ENCODE measurements around the gene ELOVL1.

ELOVL1 gene

DNA sequence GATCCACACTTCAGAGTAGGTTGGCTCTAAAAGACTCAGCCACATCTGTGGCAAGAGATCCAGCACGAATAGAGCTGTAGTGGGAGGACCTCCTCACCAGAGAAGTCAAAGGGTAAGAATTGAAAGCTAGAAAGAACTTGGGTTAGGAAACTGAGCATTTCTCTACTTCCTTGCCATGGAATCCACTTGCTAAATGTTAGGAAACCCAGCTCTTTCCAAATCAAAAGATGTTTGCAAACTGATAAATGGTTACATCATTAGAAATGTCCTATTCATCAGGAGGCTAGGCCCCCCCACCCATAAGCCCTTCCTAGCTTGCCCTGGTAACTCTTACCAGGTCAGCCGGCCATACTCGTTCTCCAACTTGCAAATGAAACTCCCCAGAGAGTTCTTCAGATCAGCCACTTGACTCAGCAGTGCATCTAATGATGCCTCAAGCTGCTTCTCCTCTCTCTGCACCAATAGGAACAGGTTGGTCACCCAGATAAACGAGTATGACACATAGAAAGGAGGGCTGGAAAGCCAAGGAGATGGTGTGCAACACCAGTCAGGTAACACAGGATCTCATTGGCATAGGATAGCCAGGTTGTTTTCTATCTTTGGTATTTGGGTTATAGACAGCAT is 20.3 kb upstream of the ELOVL1 start:
- H3K9me3 ChIP-seq (ENCODE audit: control insufficient read depth, low read length): no peaks in the 10 kb centered on the region
- H2AK5ac ChIP-seq (ENCODE audit: low read length, severe bottlenecking): no peak overlapping the region
- 77% methylated on average over 3 of the region's 4 CpGs for WGBS
- peak overlapping the region in 1 of 2 experiments; percentile 89 for H3K4me3 ChIP-seq (ENCODE audit: insufficient read depth in 1 of 2, low read depth in 1 of 2, low read length in 2 of 2)
- peaks cover 27 to 49% of the 10 kb centered on the region in 2 experiments for H3K36me3 ChIP-seq (ENCODE audit: control insufficient read depth in 1 of 2, insufficient read depth in 2 of 2, low read depth in 1 of 2, low read length in 2 of 2)
- no peak overlapping the region for H2AFZ ChIP-seq (ENCODE audit: low read depth, low read length)
- no peak overlapping the region for H3K14ac ChIP-seq (ENCODE audit: low read length in 2 of 2)
- peaks cover 24% of the 10 kb centered on the region for H3K79me1 ChIP-seq (replicated peaks; ENCODE audit: low read length, poor library complexity, severe bottlenecking)
- no peak overlapping the region for H3K27ac ChIP-seq (ENCODE audit: low read length, poor library complexity, severe bottlenecking)
- H3K27me3 ChIP-seq (ENCODE audit: control insufficient read depth in 1 of 2, insufficient read depth in 1 of 2, low read length in 2 of 2): no peaks in the 10 kb centered on the region
- H3K4ac ChIP-seq (ENCODE audit: low read depth in 1 of 2, low read length in 2 of 2): no peak overlapping the region
- no peak overlapping the region for H2BK120ac ChIP-seq (ENCODE audit: low read depth, low read length)
- peak overlapping the region; percentile 97 for H3K9ac ChIP-seq (ENCODE audit: low read length)
- H3K4me2 ChIP-seq (ENCODE audit: low read length, poor library complexity, severe bottlenecking): peak overlapping the region; percentile 67
- H2BK5ac ChIP-seq (ENCODE audit: low read depth, low read length, poor library complexity, severe bottlenecking): no peak overlapping the region
- no peak overlapping the region for H2BK15ac ChIP-seq (ENCODE audit: low read depth, poor library complexity, severe bottlenecking)
- no peak overlapping the region for H4K8ac ChIP-seq (ENCODE audit: low read length)
- H2BK12ac ChIP-seq (ENCODE audit: low read length in 2 of 2): no peak overlapping the region
- H3K4me1 ChIP-seq (ENCODE audit: control insufficient read depth, insufficient read depth, low read depth, low read length): peaks cover 9% of the 10 kb centered on the region
- peak; percentile 35 for DNase-seq
- no peak overlapping the region for H4K91ac ChIP-seq (ENCODE audit: low read length)
- no peak overlapping the region for H3K23ac ChIP-seq (ENCODE audit: low read length in 2 of 2)
- H3K18ac ChIP-seq (ENCODE audit: low read depth in 1 of 2, low read length in 2 of 2): no peak overlapping the region

DNA sequence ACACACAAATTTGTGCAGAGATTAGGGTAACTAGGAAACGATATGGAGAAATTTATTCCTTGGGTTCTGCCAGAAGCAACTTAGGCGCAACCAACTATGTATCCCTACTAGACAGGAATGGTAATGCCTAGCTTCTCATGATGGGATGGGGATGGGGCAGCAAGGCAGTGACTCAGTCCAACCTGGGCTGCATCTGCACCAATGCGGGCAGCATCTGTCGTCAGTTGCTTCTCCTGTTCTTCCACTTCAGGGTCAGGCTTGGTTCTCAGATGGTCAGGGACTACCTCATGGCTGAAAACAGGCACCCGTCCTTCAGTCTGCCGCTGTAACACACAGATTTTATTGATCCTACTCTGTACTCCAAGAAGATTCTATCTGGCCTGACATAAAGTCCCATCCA is 18.9 kb upstream of the ELOVL1 start:
- no peak overlapping the region for H2BK5ac ChIP-seq (ENCODE audit: low read depth, low read length, poor library complexity, severe bottlenecking)
- no peak overlapping the region for H2AK5ac ChIP-seq (ENCODE audit: low read length, severe bottlenecking)
- no peak overlapping the region for H3K4me3 ChIP-seq (ENCODE audit: insufficient read depth in 1 of 2, low read depth in 1 of 2, low read length in 2 of 2)
- H3K27ac ChIP-seq (ENCODE audit: low read length, poor library complexity, severe bottlenecking): no peak overlapping the region
- H3K4me1 ChIP-seq (ENCODE audit: control insufficient read depth, insufficient read depth, low read depth, low read length): peaks cover 9% of the 10 kb centered on the region
- peaks cover 37 to 63% of the 10 kb centered on the region in 2 experiments for H3K36me3 ChIP-seq (ENCODE audit: control insufficient read depth in 1 of 2, insufficient read depth in 2 of 2, low read depth in 1 of 2, low read length in 2 of 2)
- H3K27me3 ChIP-seq (ENCODE audit: control insufficient read depth in 1 of 2, insufficient read depth in 1 of 2, low read length in 2 of 2): no peaks in the 10 kb centered on the region
- no peaks in the 10 kb centered on the region for H3K9me3 ChIP-seq (ENCODE audit: control insufficient read depth, low read length)
- no peak overlapping the region for H2BK15ac ChIP-seq (ENCODE audit: low read depth, poor library complexity, severe bottlenecking)
- no peak overlapping the region for H3K23ac ChIP-seq (ENCODE audit: low read length in 2 of 2)
- H2AFZ ChIP-seq (ENCODE audit: low read depth, low read length): no peak overlapping the region
- H3K9ac ChIP-seq (ENCODE audit: low read length): peak overlapping the region; percentile 97
- H4K91ac ChIP-seq (ENCODE audit: low read length): no peak overlapping the region
- WGBS: over 99% methylated on average over 6 of the region's 6 CpGs
- H3K18ac ChIP-seq (ENCODE audit: low read depth in 1 of 2, low read length in 2 of 2): no peak overlapping the region
- no peak overlapping the region for H3K4me2 ChIP-seq (ENCODE audit: low read length, poor library complexity, severe bottlenecking)
- H3K14ac ChIP-seq (ENCODE audit: low read length in 2 of 2): no peak overlapping the region
- DNase-seq: no peak
- no peak overlapping the region for H2BK120ac ChIP-seq (ENCODE audit: low read depth, low read length)
- no peak overlapping the region for H2BK12ac ChIP-seq (ENCODE audit: low read length in 2 of 2)
- peak overlapping the region; percentile 45 for H4K8ac ChIP-seq (ENCODE audit: low read length)
- no peak overlapping the region for H3K4ac ChIP-seq (ENCODE audit: low read depth in 1 of 2, low read length in 2 of 2)
- peaks cover 24% of the 10 kb centered on the region for H3K79me1 ChIP-seq (replicated peaks; ENCODE audit: low read length, poor library complexity, severe bottlenecking)

DNA sequence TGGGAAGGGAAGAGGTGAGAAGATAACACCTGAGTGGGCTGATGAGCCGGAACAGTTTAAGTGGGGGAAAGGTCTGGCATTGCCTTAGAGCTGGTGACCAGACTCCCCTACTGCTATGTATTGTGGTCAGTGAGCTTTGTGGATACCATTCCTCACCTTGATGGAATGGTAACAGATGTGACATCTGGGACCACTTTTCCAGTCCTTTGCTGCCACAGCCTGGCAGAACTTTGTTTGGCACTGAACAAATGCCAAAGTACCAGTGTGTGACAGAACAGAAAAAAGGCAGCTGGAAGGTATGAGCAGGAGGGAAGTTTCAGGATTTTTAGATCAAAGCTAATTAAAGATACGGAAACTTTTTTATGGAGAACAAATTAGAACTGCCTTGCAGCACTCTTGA is 15.6 kb upstream of the ELOVL1 start:
- no peak for DNase-seq
- no peak overlapping the region for H3K14ac ChIP-seq (ENCODE audit: low read length in 2 of 2)
- H2BK120ac ChIP-seq (ENCODE audit: low read depth, low read length): no peak overlapping the region
- H2AK5ac ChIP-seq (ENCODE audit: low read length, severe bottlenecking): no peak overlapping the region
- H4K91ac ChIP-seq (ENCODE audit: low read length): no peak overlapping the region
- no peak overlapping the region for H3K4me2 ChIP-seq (ENCODE audit: low read length, poor library complexity, severe bottlenecking)
- H3K27ac ChIP-seq (ENCODE audit: low read length, poor library complexity, severe bottlenecking): no peak overlapping the region
- H3K23ac ChIP-seq (ENCODE audit: low read length in 2 of 2): no peak overlapping the region
- H2BK5ac ChIP-seq (ENCODE audit: low read depth, low read length, poor library complexity, severe bottlenecking): no peak overlapping the region
- H2AFZ ChIP-seq (ENCODE audit: low read depth, low read length): no peak overlapping the region
- peaks cover 38 to 72% of the 10 kb centered on the region in 2 experiments for H3K36me3 ChIP-seq (ENCODE audit: control insufficient read depth in 1 of 2, insufficient read depth in 2 of 2, low read depth in 1 of 2, low read length in 2 of 2)
- H3K4me3 ChIP-seq (ENCODE audit: insufficient read depth in 1 of 2, low read depth in 1 of 2, low read length in 2 of 2): no peak overlapping the region
- no peak overlapping the region for H3K9ac ChIP-seq (ENCODE audit: low read length)
- H3K79me1 ChIP-seq (replicated peaks; ENCODE audit: low read length, poor library complexity, severe bottlenecking): peaks cover 24% of the 10 kb centered on the region
- no peak overlapping the region for H4K8ac ChIP-seq (ENCODE audit: low read length)
- no peaks in the 10 kb centered on the region for H3K27me3 ChIP-seq (ENCODE audit: control insufficient read depth in 1 of 2, insufficient read depth in 1 of 2, low read length in 2 of 2)
- no peak overlapping the region for H3K4ac ChIP-seq (ENCODE audit: low read depth in 1 of 2, low read length in 2 of 2)
- 96% methylated on average over 2 of the region's 2 CpGs for WGBS
- H2BK15ac ChIP-seq (ENCODE audit: low read depth, poor library complexity, severe bottlenecking): no peak overlapping the region
- no peaks in the 10 kb centered on the region for H3K9me3 ChIP-seq (ENCODE audit: control insufficient read depth, low read length)
- no peak overlapping the region for H3K18ac ChIP-seq (ENCODE audit: low read depth in 1 of 2, low read length in 2 of 2)
- peaks cover 4% of the 10 kb centered on the region for H3K4me1 ChIP-seq (ENCODE audit: control insufficient read depth, insufficient read depth, low read depth, low read length)
- H2BK12ac ChIP-seq (ENCODE audit: low read length in 2 of 2): no peak overlapping the region

DNA sequence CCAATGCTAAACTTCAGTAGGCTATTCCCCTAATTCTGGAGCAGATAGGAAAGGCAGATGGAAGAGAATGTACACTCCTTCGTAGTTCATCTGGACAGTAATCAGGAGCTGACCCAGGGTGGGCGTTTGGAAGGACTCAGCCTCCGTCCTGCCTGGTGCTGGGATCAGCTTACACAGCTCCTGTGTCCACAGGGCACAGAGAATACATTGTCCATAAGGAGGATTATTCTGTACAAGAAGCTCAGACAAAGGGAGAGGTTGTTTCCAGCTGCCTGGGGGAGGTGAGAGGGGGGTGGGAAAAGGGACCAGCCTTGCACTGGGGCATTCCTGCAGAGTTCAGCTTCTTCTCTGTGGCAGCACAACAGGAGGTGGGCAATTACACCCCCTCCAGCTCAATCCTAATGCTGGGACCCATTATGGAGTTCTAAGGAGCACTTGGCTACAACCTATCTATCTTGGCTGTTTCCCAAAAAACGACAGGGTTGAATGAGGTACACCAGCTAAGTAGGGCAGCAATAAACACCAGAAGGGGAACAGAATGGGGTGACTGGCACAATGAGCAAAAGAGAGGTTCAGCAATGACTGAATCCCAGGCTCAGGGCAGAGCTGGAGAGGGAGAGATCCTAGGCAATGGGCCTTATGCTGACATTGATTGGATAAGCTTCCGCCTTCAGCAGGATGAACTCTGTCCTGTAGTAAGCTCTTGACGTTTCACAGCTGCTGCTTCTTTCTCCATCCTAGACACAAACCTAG is 14.4 kb upstream of the ELOVL1 start:
- Histone ChIP-seq H3K14ac (ENCODE audit: low read length in 2 of 2) (no peak overlapping the region), H3K18ac (ENCODE audit: low read depth in 1 of 2, low read length in 2 of 2) (no peak overlapping the region), H2BK15ac (ENCODE audit: low read depth, poor library complexity, severe bottlenecking) (no peak overlapping the region), H3K36me3 (ENCODE audit: control insufficient read depth in 1 of 2, insufficient read depth in 2 of 2, low read depth in 1 of 2, low read length in 2 of 2) (peaks cover 41 to 72% of the 10 kb centered on the region in 2 experiments), H3K4ac (ENCODE audit: low read depth in 1 of 2, low read length in 2 of 2) (no peak overlapping the region), H2BK120ac (ENCODE audit: low read depth, low read length) (no peak overlapping the region), H3K4me1 (ENCODE audit: control insufficient read depth, insufficient read depth, low read depth, low read length) (no peaks in the 10 kb centered on the region), H3K27ac (ENCODE audit: low read length, poor library complexity, severe bottlenecking) (no peak overlapping the region), H2AK5ac (ENCODE audit: low read length, severe bottlenecking) (no peak overlapping the region), H3K9ac (ENCODE audit: low read length) (no peak overlapping the region), H2BK5ac (ENCODE audit: low read depth, low read length, poor library complexity, severe bottlenecking) (no peak overlapping the region), H3K79me1 (replicated peaks; ENCODE audit: low read length, poor library complexity, severe bottlenecking) (peaks cover 19% of the 10 kb centered on the region), H4K8ac (ENCODE audit: low read length) (no peak overlapping the region), H2AFZ (ENCODE audit: low read depth, low read length) (no peak overlapping the region), H3K4me3 (ENCODE audit: insufficient read depth in 1 of 2, low read depth in 1 of 2, low read length in 2 of 2) (no peak overlapping the region), H3K23ac (ENCODE audit: low read length in 2 of 2) (no peak overlapping the region), H3K27me3 (ENCODE audit: control insufficient read depth in 1 of 2, insufficient read depth in 1 of 2, low read length in 2 of 2) (no peaks in the 10 kb centered on the region), H3K4me2 (ENCODE audit: low read length, poor library complexity, severe bottlenecking) (no peak overlapping the region), H2BK12ac (ENCODE audit: low read length in 2 of 2) (no peak overlapping the region), H3K9me3 (ENCODE audit: control insufficient read depth, low read length) (no peaks in the 10 kb centered on the region), H4K91ac (ENCODE audit: low read length) (no peak overlapping the region)
- 89% methylated on average over 6 of the region's 6 CpGs for WGBS
- DNase-seq: no peak

Data from mesenchymal stem cell (in vitro differentiated cells and primary cell).